A673 (cell line): Measurements from ENCODE around the gene DOCK6.
"Not testable (repeated sequence)": the region's sequence is repeated elsewhere in the genome, so short reads cannot be mapped to it uniquely, and the experiment has no call there.

Experiments
- EZH2 ChIP-seq: fragments of 200-600 bp; sonication (generic); IDR thresholded peaks from 2 replicates; pipeline ENCODE4 v1.6.1; 2017; ENCODE audit warnings: borderline replicate concordance, low read depth, mild to moderate bottlenecking, mixed read lengths, antibody characterized with exemption, low read length; ENCODE audit not compliant: poor library complexity, severe bottlenecking
- TF ChIP-seq, protein P1 (sequence below): fragments of 300-800, 200-600 bp; sonication (generic); conservative IDR thresholded peaks from 2 replicates; pipeline ENCODE4 v1.5.1; 2017; ENCODE audit warnings: low read depth, mild to moderate bottlenecking, antibody characterized with exemption, low read length, moderate library complexity, mixed read lengths

GRCh38 chr19:11180975-11181374 is 81.3 kb downstream of the DOCK6 start:
- TF ChIP-seq EZH2: not testable (repeated sequence)
- TF ChIP-seq, protein P1, sequence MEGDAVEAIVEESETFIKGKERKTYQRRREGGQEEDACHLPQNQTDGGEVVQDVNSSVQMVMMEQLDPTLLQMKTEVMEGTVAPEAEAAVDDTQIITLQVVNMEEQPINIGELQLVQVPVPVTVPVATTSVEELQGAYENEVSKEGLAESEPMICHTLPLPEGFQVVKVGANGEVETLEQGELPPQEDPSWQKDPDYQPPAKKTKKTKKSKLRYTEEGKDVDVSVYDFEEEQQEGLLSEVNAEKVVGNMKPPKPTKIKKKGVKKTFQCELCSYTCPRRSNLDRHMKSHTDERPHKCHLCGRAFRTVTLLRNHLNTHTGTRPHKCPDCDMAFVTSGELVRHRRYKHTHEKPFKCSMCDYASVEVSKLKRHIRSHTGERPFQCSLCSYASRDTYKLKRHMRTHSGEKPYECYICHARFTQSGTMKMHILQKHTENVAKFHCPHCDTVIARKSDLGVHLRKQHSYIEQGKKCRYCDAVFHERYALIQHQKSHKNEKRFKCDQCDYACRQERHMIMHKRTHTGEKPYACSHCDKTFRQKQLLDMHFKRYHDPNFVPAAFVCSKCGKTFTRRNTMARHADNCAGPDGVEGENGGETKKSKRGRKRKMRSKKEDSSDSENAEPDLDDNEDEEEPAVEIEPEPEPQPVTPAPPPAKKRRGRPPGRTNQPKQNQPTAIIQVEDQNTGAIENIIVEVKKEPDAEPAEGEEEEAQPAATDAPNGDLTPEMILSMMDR: not testable (repeated sequence)
